ENCODE measurements around the gene USP6NL. TPM values are rescaled to one million over a fixed set of nuclear protein-coding genes. Genes with fewer than 3 reads are reported as not detected.

USP6NL gene
- total and polyA plus RNA-seq, 7 donors, result 9.2 to 11.4 (median 10.8) TPM

DNA sequence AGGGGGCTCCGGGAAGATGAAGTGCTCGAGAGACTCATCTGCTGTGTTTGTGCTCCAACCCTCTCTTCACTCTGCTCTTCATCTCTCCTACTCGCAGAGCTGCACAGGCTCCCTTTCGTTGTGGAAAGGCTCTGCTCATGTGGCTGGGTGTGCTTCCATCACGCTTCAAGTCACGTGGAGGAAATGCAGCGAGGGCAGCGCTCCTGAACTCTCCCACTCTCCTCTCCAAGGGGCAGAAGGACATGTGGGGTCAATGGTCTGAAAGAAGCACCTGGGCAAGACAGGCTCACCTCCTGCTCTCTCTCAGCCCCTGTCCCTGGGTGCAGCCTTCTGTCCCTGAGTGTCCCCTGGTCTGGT lies 72.6 kb downstream of the USP6NL start:
- no peaks in the 10 kb centered on the region for H3K36me3 ChIP-seq
- H3K9me3 ChIP-seq, result no peaks in the 10 kb centered on the region
- intact Hi-C loops (cut with DNase I), result no loop called here
- DNase-seq, result no peak
- no peaks in the 10 kb centered on the region for H3K4me1 ChIP-seq
- TF ChIP-seq EP300 (IDR thresholded peaks at IDR 0.05), result no peak
- TF ChIP-seq POLR2A (IDR thresholded peaks at IDR 0.05), result no peak
- TF ChIP-seq, protein P1, sequence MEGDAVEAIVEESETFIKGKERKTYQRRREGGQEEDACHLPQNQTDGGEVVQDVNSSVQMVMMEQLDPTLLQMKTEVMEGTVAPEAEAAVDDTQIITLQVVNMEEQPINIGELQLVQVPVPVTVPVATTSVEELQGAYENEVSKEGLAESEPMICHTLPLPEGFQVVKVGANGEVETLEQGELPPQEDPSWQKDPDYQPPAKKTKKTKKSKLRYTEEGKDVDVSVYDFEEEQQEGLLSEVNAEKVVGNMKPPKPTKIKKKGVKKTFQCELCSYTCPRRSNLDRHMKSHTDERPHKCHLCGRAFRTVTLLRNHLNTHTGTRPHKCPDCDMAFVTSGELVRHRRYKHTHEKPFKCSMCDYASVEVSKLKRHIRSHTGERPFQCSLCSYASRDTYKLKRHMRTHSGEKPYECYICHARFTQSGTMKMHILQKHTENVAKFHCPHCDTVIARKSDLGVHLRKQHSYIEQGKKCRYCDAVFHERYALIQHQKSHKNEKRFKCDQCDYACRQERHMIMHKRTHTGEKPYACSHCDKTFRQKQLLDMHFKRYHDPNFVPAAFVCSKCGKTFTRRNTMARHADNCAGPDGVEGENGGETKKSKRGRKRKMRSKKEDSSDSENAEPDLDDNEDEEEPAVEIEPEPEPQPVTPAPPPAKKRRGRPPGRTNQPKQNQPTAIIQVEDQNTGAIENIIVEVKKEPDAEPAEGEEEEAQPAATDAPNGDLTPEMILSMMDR (IDR thresholded peaks at IDR 0.05), result no peak
- no peak for TF ChIP-seq POLR2AphosphoS5 (IDR thresholded peaks at IDR 0.05)
- H3K27me3 ChIP-seq, result no peaks in the 10 kb centered on the region
- 89 to 93% methylated on average over 8 of the region's 8 CpGs for WGBS, 2 donors
- no peak overlapping the region for H3K4me3 ChIP-seq
- H3K27ac ChIP-seq, result no peak overlapping the region

DNA sequence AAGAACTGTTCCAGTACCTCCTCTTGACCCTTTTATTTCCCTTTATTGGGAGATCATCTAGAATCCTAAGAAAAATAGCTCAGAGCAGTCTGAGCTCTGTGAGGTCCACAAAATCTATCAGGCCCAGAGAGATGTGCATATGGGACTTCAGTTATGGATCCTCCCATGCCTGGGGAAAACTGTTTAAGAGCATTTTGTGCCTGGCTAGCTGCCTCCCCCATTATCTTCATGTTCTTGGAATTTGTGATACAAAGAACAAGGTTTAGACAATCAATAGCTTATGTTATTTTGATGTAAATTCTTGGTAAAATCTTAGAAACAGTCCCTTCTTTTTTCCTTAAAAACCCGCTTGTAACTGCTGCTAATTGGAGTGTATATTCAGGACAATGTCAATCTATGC lies 75.2 kb downstream of the USP6NL start:
- Histone ChIP-seq H3K27me3 (no peaks in the 10 kb centered on the region), H3K9me3 (no peaks in the 10 kb centered on the region), H3K4me3 (no peak overlapping the region), H3K27ac (no peak overlapping the region), H3K36me3 (no peaks in the 10 kb centered on the region), H3K4me1 (peaks cover 0 to 4% (median 0%) of the 10 kb centered on the region in 4 donors)
- no peak for DNase-seq
- 93 to 98% methylated on average over 1 of the region's 1 CpG for WGBS, 2 donors
- intact Hi-C loops (cut with DNase I), result no loop called here
- TF ChIP-seq POLR2AphosphoS5 (IDR thresholded peaks at IDR 0.05) (no peak), EP300 (IDR thresholded peaks at IDR 0.05) (no peak), POLR2A (IDR thresholded peaks at IDR 0.05) (no peak)
- TF ChIP-seq, protein P1 (IDR thresholded peaks at IDR 0.05), result no peak

DNA sequence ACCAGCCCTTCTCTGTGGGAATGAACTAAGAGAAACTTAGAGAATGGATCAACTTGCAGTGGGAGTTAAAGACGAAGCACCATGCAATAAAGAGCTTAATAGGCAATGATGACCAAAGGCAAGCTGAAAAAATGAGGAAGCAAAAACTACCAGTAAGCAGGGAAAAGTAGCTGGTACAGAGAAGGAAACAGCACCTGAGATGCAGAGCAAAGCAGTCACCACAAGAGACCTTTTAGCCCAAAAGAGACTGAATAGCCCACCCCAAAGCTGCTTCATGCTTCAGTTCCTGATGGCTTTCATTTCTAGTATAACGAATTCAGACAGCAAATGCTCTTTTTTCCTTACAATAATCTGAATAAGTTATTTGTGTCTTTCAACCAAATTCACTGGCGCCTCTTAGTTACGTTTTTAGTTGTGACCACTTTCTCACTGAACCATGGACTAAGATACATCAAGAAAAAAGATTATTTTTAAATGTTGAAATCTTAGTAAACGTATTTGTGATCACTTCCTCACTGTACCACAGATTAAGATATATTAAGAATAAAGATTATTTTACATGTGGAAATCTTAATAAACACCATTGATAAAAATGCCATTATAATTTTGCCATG lies 76.0 kb downstream of the USP6NL start:
- Histone ChIP-seq H3K4me3 (no peak overlapping the region), H3K27me3 (no peaks in the 10 kb centered on the region), H3K27ac (no peak overlapping the region), H3K9me3 (no peaks in the 10 kb centered on the region), H3K36me3 (no peaks in the 10 kb centered on the region), H3K4me1 (peaks cover 0 to 4% (median 0%) of the 10 kb centered on the region in 4 donors)
- 70 to 90% methylated on average over 5 of the region's 5 CpGs for WGBS, 2 donors
- TF ChIP-seq, protein P1 (IDR thresholded peaks at IDR 0.05), result no peak
- no peak for TF ChIP-seq POLR2AphosphoS5 (IDR thresholded peaks at IDR 0.05)
- TF ChIP-seq EP300 (IDR thresholded peaks at IDR 0.05), result no peak
- TF ChIP-seq POLR2A (IDR thresholded peaks at IDR 0.05), result no peak
- intact Hi-C loops (cut with DNase I), result no loop called here
- no peak for DNase-seq

DNA sequence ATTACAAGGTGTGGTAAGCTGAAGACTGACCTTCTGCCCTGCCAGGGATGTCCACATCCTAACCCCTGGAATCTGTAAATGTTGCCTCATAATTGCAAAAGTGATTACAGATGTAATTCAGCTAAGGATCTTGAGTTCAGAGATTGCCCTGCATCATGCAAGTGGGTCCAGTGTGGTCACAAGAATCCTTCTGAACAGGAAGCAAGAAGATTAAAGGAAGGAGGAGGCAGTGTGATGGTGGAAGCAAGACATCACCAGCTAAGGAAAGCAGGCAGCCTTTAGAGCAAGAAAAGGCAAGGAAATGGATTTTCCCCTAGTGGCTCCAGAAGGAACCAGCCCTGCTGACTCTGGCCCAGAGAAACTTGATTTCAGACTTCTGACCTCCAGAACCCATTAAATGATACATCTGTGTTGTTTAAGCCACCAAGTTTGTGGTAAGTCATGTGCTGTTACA lies 78.1 kb downstream of the USP6NL start:
- no peak for DNase-seq
- intact Hi-C loops (cut with DNase I), result no loop called here
- H3K27me3 ChIP-seq, result no peaks in the 10 kb centered on the region
- no peaks in the 10 kb centered on the region for H3K36me3 ChIP-seq
- peak overlapping the region in 1 of 4 donors; percentile 8 for H3K27ac ChIP-seq
- no peak overlapping the region for H3K4me3 ChIP-seq
- H3K4me1 ChIP-seq, result peaks cover 0 to 17% (median 3%) of the 10 kb centered on the region in 4 donors
- no peak for TF ChIP-seq POLR2A (IDR thresholded peaks at IDR 0.05)
- TF ChIP-seq EP300 (IDR thresholded peaks at IDR 0.05), result no peak
- TF ChIP-seq POLR2AphosphoS5 (IDR thresholded peaks at IDR 0.05), result no peak
- TF ChIP-seq, protein P1 (IDR thresholded peaks at IDR 0.05), result peak in 1 of 4 experiments; percentile 15
- H3K9me3 ChIP-seq, result no peaks in the 10 kb centered on the region

DNA sequence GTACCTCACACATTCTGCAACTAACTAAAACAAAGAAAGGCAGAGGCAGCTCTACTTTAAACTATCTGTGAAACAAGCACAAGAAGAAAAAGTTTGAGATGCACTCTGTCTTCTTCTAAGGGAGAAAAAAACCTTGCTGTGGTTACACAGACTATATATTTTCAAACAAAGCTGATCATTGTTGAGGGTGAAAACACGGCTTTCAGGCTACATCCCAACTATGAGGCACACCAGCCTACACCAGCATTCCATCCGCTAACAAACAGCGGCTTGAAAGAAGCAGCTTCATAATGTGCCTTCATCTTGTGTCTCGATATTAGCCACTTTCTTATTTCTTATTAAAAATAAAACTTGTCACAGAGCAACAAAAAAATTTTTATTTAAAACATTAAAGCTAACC lies 79.1 kb downstream of the USP6NL start:
- TF ChIP-seq, protein P1 (IDR thresholded peaks at IDR 0.05), result no peak
- TF ChIP-seq POLR2AphosphoS5 (IDR thresholded peaks at IDR 0.05), result no peak
- no peak for TF ChIP-seq POLR2A (IDR thresholded peaks at IDR 0.05)
- no peak for TF ChIP-seq EP300 (IDR thresholded peaks at IDR 0.05)
- no peak for DNase-seq
- Histone ChIP-seq H3K27ac (peak overlapping the region in 3 of 4 donors; percentile 16 to 39 (median 27)), H3K9me3 (no peaks in the 10 kb centered on the region), H3K4me3 (peak overlapping the region in 3 of 4 donors; percentile 9 to 18 (median 17)), H3K4me1 (peaks cover 0 to 22% (median 5%) of the 10 kb centered on the region in 4 donors), H3K27me3 (no peaks in the 10 kb centered on the region), H3K36me3 (no peaks in the 10 kb centered on the region)
- 65 to 77% methylated on average over 4 of the region's 4 CpGs for WGBS, 2 donors
- intact Hi-C loops (cut with DNase I), result no loop called here

All from sigmoid colon (tissue), 7 donors.